ENCODE data around the gene GALNT2. TPM values are rescaled to one million over a fixed set of nuclear protein-coding genes. Genes with fewer than 3 reads are reported as not detected.

GALNT2 gene
- total and polyA plus RNA-seq, 4 donors: 47.5 to 182 (median 114) TPM

GRCh38 chr1:230189341-230189740 lies 122.3 kb downstream of the GALNT2 start:
- Histone ChIP-seq H3K27me3 (ENCODE audit: control insufficient read depth in 4 of 4, insufficient read depth in 4 of 4, low read length in 3 of 4) (no peaks in the 10 kb centered on the region), H3K4me1 (ENCODE audit: control insufficient read depth in 4 of 4, insufficient read depth in 4 of 4, low read length in 3 of 4) (peaks cover 0 to 18% (median 5%) of the 10 kb centered on the region in 4 donors), H3K4me3 (ENCODE audit: low read depth in 1 of 3, low read length in 3 of 3) (no peak overlapping the region), H3K9me3 (ENCODE audit: control insufficient read depth in 4 of 4, low read length in 3 of 4) (no peaks in the 10 kb centered on the region), H3K27ac (ENCODE audit: low read depth in 1 of 2, low read length in 2 of 2) (no peak overlapping the region), H3K36me3 (ENCODE audit: control insufficient read depth in 4 of 4, insufficient read depth in 3 of 4, low read depth in 1 of 4, low read length in 3 of 4) (peaks cover 0 to 3% (median 2%) of the 10 kb centered on the region in 4 donors), H3K9ac (ENCODE audit: low read depth in 1 of 2, low read length in 2 of 2) (no peak overlapping the region)
- no peak for TF ChIP-seq HNF4A (conservative IDR thresholded peaks at IDR 0.05)
- DNase-seq (ENCODE audit: low spot score): no peak
- WGBS: 92% methylated on average over 8 of the region's 8 CpGs

GRCh38 chr1:230189824-230190223 lies 122.8 kb downstream of the GALNT2 start:
- peaks cover 0 to 17% (median 5%) of the 10 kb centered on the region in 4 donors for H3K4me1 ChIP-seq (ENCODE audit: control insufficient read depth in 4 of 4, insufficient read depth in 4 of 4, low read length in 3 of 4)
- TF ChIP-seq JUND (IDR thresholded peaks at IDR 0.05): no peak
- no peak for TF ChIP-seq CTCF (IDR thresholded peaks at IDR 0.05; ENCODE audit: low read depth, low read length, missing input control)
- no peak for TF ChIP-seq FOXA2 (IDR thresholded peaks at IDR 0.05)
- TF ChIP-seq MAX (IDR thresholded peaks at IDR 0.05): no peak
- no peak for TF ChIP-seq EGR1 (IDR thresholded peaks at IDR 0.05; ENCODE audit: low read depth in 2 of 2)
- TF ChIP-seq NR2F2 (IDR thresholded peaks at IDR 0.05): no peak
- no peak for TF ChIP-seq HNF4A (conservative IDR thresholded peaks at IDR 0.05)
- no peak for TF ChIP-seq HNF4G (IDR thresholded peaks at IDR 0.05)
- no peak for TF ChIP-seq FOXA1 (IDR thresholded peaks at IDR 0.05)
- no peak for TF ChIP-seq RXRA (IDR thresholded peaks at IDR 0.05)
- TF ChIP-seq TAF1 (conservative IDR thresholded peaks at IDR 0.05): no peak
- TF ChIP-seq YY1 (IDR thresholded peaks at IDR 0.05): no peak
- no peak for TF ChIP-seq RAD21 (IDR thresholded peaks at IDR 0.05)
- TF ChIP-seq GABPA (IDR thresholded peaks at IDR 0.05 in 1 of 2, conservative IDR thresholded peaks at IDR 0.05 in 1 of 2): no peak
- no peak for TF ChIP-seq ZBTB33 (IDR thresholded peaks at IDR 0.05)
- TF ChIP-seq REST (IDR thresholded peaks at IDR 0.05): no peak
- TF ChIP-seq SP1 (IDR thresholded peaks at IDR 0.05): no peak
- no peak overlapping the region for H3K4me3 ChIP-seq (ENCODE audit: low read depth in 1 of 3, low read length in 3 of 3)
- H3K36me3 ChIP-seq (ENCODE audit: control insufficient read depth in 4 of 4, insufficient read depth in 3 of 4, low read depth in 1 of 4, low read length in 3 of 4): peaks cover 0 to 6% (median 3%) of the 10 kb centered on the region in 4 donors
- H3K27ac ChIP-seq (ENCODE audit: low read depth in 1 of 2, low read length in 2 of 2): no peak overlapping the region
- 80% methylated on average over 5 of the region's 5 CpGs for WGBS
- H3K9ac ChIP-seq (ENCODE audit: low read depth in 1 of 2, low read length in 2 of 2): no peak overlapping the region
- no peaks in the 10 kb centered on the region for H3K9me3 ChIP-seq (ENCODE audit: control insufficient read depth in 4 of 4, low read length in 3 of 4)
- H3K27me3 ChIP-seq (ENCODE audit: control insufficient read depth in 4 of 4, insufficient read depth in 4 of 4, low read length in 3 of 4): no peaks in the 10 kb centered on the region
- no peak for DNase-seq (ENCODE audit: low spot score)
